Right kidney (tissue), 1 donor: ENCODE results near the gene CA6.
"Not testable (repeated sequence)": the region's sequence is repeated elsewhere in the genome, so short reads cannot be mapped to it uniquely, and the experiment has no call there.

Source experiments
- DNase-seq: peaks from one replicate; pipeline ENCODE4 v3.0.0-alpha.2; 2016

Gene CA6

DNA sequence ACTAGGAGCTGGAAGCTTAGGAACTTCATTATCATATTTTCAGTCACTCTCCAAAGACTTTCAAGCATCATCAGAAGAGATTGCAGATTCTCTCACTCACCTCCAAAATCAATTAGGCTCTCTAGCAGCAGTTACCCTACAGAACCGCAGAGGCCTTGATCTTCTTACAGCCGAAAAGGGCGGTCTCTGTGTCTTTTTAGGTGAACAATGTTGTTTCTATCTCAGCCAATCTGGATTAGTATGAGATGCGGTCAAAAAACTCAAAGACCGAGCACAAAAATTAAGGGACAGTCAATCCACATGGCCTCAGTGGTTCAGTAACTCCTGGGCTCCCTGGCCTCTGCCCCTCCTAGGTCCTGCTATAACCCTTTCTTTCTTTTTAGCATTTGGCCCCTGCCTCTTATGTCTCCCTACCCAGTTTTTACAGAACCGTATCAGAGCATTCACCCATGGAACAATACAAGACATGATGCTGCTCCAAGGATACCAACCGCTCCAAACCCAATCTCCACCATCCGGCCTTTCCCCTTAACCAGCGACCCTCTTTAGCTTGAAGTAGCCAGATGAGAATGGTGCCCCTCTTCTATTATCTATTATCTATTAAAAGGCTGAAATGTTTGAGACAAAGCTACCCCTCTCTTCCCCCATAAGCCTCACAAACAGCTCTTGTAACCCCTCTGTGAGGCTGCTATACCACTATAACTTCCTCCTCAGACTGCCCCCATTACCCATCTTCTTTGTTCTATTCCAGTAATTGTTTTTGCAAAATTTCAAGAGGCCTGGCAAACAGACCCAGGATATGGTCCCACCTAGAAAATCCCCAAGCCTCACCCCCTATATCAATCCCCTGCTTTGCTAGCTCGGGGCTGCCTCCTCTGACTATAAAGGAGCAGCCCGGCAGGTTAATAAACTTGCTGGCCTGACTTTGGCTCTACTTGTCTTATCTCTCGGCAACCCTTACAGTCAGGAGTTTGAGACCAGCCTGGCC is 18.7 kb upstream of the CA6 start:
- no peak for DNase-seq

DNA sequence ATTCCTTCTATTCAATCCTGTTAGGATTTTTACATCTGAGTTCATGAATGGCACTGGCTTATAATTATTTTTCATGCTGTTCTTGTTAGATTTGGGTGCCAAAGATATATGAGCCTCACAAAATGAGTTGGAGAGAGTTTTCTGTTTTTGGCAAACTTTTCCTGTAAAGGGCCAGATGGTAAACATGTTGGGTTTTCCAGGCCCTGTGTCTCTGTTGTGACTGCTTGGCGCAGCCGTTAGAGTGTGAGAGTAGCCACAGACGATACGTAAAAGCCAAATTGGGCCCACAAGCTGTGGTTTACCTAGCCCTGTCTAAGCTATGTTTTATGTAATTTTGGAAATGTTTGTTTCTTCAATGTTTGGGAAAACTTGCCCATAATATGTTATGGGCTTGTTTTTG is 15.6 kb upstream of the CA6 start:
- no peak for DNase-seq

DNA sequence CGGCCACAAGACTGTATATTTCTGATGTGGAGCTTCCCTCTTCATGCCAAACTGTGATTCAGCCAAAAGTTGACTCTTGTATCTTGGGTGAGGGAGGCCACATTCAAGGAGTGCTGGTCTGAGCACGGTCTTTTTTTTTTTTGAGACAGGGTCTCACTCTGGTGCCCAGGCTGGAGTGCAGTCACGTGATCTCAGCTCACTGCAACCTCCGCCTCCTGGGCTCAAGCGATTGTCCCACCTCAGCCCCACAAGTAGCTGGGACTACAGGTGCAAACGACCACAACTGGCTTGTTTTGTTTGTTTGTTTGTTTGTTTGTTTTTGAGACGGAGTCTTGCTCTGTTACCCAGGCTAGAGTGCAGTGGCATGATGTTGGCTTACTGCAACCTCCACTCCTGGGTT is 8.6 kb upstream of the CA6 start:
- DNase-seq, result not testable (repeated sequence)

DNA sequence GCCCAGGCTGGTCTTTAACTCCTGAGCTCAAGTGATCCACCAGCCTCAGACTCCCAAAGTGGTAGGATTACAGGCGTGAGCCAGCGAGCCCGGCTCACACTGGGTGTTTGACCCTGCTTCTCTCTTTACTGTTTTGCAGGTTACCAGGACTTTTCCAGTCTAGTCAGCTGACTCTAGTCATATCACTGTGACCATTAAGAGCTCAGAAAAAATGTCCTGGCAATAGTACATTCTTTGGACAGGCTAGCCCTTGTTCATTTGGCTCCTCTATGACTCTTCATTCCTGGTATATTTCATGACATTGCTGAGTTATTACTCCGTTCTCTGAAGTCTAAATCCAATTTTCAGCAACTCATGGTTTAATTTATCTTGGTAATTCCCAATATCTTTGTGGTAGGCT is 8.0 kb upstream of the CA6 start:
- no peak for DNase-seq

DNA sequence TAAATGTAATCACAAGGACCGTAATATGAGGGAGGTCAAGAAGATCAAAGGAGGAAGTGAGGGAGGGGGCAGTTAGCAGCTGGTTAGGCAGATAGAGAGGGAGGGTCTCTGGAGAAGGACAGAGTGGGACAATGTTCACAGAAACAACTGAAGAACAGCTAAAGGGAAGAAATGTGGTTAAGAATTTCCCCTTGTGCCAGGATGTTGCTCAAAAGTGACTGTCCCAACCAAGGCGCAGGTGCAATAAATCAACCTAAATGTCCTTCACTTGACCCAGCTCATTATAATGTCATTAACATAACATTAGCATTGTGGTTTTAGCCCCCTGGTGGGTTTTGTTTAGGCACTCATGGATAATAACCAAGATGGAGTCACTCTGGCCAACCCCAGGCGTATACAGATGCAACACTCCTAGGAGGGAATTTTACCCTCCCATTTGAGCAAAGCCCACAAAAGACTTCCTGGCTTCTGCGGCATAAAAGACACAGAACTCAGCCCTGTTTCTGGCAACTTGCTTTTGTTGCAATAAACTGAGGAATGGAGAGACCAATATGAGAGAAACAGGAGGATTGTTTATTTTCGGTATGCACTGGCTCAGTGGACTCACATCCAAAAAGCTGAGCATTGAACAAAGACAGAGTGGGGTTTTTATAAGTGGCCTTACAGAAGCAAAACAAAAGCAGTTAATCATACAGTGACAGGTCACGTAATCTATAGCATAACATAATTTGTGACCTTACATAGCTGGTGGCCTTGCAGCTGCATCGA is 7.3 kb upstream of the CA6 start:
- DNase-seq, result peak; percentile 3

DNA sequence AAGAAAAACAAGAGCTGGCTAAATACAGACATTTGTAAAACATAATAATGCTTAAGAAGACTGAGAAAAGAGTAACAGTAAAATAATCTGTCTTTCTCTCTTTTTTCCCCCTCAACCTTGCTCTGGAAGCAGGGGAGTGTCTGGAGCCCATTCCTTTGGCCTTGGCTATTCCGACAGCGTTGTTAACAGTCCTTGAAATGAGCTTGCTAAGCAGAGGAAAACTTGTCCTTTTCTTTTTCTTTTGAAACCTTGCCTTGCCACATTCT is 6.7 kb upstream of the CA6 start:
- no peak for DNase-seq

DNA sequence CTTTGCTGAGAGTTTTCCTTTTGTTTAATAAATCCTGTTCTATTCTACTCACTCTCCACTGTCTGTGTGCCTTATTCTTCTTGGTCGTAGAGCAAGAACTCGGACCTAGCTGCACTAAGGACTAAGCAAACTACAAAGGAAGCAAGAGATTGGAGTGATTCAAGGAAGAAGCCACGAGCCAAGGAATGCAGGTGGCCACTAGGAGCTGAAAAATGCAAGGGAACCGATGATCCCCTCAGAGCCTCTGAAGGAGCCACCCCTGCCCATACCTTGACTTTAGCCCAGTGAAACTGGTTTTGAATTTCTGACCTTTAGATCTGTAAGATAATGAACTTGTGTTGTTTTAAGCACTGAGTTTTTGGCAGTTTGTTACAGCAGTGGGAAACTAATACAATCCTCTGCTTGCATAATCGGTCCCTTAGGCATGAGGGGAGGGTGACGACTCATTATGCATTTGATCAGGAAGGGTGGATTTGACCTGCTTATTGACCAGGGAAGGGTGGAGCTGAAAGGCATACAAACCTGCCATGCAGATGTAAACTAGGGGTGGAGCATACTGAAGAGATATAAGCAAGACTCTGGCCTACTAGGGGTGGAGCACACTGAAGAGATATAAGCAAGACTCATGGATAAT is 6.2 kb upstream of the CA6 start:
- no peak for DNase-seq

DNA sequence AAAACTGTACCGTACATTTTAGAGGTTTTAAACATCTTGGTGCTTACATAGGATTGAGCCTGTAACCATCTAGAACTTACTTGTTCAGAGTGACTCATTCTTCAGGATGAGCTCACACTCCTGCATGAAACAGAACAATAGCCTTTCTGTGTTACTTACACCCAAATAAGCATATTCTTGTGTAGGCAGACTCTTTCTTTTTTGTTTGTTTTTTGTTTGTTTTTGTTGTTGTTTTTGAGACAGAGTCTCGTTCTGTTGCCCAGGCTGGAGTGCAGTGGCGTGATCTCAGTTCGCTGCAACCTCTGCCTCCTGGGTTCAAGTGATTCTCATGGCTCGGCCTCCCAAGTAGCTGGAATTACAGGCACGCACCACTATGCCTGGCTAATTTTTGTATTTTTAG is 3.8 kb upstream of the CA6 start:
- DNase-seq, result no peak

DNA sequence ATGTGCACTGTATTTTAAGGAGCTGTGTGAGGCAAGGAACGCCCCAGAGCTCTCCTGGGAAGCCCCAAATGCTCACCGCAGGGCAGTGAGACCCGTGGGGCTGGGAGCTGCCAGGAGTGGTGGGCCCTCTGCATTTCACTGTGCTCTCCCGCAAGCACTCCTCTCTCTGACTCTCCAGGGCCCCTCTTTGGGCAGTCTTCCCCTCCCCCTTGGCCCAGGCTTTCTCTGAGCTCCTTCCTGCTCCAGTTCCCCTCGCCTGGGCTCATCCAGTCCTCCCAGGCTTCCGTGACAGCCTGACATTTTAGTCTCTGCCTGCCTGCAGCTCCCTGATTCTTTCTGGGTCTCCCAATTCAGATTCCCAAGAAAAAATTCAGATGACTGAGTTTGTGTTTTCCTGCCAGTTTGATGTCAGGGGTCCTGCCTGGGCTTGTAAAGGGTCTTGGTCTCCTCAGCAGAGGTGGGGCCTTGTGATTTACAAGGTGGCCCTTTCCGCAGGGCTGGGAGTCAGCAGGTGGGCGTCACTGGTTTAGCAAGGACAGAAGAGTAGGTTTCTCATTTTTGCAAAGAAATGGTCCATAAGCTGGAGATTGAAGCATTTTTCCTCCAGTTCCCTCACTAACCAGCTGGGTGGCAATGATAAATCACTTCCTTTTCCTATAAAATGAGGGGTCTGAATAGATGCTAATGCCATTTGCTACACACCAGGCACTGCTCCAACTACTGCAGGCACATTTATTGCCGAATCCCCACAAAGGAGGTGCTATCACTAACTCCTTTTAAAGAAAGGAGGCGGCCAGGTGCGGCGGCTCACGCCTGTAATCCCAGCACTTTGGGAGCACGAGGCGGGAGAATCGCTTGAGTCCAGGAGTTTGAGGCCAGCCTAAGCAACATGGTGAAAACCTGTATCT is 1.9 kb upstream of the CA6 start:
- DNase-seq, result peak; percentile 42

DNA sequence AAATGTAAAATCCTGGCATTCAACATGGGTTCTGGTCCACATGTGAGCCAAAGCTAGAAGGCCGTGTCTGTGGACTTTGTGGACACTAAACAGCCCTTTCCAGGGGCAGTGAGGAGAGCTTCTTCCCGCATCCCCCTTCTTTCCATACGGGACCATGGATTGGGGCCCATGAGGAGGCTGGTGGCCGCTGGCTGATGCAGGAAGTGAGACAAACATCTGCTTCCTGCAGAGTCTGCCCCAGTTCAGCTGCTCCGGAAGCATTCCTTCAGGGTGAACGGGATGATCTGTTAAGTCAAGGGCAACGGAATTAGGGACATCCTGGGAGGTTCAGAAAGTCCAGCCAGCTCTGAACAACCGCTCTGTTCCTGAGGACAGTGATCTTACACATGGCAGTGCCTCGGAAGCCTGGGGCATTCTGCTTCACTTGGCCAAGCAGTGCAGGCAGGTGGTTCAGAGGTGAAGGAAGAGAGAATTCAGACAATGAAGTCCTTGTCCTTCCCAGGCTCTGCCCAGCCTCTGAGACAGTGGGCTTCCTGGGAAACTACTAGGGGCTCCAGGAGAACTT is 1.5 kb downstream of the CA6 start:
- no peak for DNase-seq

DNA sequence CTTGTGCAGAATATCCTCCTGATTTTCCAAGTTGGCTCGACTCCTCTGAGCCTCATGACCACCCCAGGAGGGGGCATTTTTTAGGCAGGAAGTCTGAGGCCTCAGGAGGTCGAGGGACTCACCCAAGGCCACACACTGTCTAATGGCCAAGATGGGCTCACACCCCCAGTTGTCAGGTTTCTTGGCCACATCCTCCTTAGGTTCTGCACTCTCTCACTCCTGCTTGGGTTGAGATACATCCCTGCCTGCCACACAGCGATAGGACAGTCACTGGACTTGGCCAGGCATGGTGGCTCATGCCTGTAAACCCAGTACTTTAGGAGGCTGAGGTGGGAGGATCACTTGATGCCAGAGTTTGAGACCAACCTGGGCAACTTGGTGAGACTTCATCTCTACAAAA is 4.6 kb downstream of the CA6 start:
- no peak for DNase-seq

DNA sequence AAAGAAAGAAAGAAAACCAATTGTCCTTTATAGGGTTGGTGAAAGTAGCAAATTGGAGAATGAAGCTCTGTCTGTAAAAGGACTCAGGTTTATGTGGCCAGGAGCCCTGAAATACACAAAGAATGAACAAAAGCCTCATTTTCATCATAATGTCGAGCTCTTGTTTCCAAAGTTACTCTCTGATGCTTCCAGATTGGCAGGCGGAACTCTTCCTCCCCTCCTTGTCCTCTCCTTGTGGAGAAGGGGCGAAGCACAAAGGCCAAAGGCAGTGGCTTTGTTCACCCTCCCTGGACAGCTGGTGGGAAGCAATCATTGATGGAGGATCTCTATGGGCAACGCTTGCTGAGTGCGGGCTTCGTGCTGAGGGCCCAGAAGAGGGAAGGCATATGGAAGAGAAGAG is 5.6 kb downstream of the CA6 start:
- no peak for DNase-seq

DNA sequence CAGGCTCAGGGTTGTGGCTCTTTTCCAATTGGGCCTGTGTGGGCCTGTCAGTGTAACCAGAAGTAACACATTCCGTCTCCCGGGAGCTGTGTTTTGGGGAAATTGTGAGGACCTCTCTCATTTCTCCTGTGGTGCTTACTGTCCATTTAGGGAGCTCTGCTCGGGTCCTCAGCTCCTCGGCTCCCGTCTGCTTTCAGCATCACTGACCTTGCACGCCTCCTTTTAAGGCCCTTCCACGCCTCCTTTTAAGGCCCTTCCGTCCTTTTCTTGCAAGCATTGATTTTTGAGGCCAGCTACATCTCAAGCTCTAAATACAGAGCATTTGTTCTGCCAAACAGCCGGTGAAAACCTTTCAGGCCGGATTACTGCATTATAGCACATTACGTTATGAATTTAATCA is 9.7 kb downstream of the CA6 start:
- no peak for DNase-seq

DNA sequence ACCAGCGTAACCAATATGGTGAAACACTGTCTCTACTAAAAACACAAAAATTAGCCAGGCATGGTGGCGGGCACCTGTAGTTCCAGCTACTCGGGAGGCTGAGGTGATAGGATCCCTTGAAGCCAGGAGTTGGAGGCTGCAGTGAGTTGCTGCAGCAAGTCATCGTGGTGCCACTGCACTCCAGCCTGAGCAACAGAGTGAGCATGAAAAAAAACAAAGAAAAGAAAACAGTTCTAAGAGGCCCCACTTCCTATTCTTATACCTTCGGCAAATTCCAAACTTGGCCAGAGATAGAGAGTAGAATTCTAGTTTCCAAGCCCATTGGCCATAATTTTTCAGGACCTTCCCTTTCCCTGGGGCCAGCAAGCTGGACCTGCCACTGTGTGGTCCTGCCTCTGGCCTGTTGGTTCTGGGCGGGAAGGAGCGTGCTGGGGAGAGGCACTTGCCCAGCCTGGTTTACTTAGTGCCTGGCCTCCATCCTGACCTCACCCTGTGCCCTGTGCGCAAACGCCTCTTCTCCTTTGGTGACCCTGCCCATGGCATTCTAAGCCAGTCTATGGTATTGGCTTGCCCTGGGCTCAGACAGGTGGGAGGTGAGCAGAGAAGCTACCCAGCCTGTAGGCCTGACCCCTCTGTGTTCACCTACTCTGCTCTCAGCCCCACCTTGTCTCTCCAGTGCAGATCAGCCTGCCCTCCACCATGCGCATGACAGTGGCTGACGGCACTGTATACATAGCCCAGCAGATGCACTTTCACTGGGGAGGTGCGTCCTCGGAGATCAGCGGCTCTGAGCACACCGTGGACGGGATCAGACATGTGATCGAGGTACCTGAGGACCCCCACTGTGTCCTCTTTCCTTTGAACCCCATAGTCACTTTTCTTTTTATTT is 11.0 kb downstream of the CA6 start:
- no peak for DNase-seq

DNA sequence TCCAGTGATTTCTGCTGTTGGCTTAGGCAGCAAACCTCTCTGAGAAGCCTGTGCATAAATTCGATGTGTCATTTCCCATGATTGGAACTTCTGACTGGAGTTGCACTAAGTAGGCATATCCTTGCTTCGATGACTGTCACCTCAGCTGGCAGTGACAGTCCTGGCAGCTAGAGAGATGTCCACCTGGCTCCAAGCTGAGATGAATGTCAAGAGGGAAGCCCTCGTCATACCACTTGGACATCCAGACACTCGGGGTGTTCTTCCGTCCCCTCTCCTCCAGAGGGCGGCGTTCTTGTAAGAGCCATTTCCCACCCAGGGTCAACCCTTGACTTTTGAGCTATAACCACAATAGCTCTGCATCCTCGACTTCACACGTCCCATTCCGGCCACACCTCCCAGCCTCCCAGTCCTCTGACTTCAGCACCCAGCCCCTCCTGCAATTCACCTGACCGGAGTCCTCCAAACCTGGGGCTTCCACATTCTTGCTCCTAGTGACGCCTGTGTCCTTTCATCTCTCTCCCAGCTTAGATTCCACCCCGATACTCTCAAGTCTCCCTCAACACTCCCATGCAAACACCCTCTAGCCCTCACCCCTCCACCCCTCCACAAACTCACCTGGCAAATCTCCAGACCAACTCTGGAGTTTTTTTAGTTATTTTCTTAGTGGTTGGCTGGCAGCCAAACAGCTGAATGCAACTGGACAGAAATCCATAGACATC is 17.3 kb downstream of the CA6 start:
- no peak for DNase-seq

DNA sequence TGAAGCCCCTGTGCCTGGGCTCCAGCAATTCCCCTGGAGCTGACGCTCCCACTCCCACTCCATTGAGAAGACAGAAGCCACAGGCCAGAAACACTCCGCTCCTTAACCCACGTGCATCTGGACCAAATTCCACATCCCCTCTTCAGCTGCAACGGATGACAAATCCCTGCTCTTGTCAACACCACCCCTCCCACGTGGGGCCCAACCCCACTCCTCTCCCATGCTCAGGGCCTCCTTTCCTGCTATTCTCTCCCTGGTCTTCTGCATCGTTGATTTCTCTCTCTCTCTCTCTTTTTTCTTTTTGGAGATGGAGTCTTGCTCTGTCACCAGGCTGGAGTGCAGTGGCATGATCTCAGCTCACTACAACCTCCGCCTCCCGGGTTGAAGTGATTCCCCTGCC is 18.3 kb downstream of the CA6 start:
- DNase-seq, result no peak

DNA sequence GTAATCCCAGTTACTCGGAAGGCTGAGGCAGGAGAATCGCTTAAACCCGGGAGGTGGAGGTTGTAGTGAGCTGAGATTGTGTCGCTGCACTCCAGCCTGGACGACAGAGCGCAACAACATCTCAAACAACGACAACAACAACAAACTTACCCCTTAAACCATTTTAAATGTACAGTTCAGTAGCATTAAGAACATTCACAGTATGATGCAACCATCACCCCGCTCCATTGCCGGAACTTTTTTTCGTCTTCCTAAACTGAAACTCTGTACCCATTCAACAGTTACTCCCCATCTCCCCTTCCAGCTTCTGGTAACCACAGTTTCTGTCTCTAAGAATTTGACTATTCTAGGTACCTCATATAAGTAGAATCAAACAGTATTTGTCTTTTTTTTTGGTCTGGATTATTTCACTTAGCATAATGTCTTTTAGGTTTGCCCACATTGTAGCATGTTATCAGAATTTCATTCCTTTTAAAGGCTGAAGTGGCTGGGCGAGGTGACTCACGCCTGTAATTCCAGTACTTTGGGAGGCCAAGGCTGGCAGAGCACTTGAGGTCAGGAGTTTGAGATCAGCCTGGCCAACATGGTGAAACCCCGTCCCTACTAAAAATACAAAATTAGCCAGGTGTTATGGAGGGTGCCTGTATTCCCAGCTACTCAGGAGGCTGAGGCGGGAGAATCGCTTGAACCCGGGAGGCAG is 19.6 kb downstream of the CA6 start:
- DNase-seq, result no peak

DNA sequence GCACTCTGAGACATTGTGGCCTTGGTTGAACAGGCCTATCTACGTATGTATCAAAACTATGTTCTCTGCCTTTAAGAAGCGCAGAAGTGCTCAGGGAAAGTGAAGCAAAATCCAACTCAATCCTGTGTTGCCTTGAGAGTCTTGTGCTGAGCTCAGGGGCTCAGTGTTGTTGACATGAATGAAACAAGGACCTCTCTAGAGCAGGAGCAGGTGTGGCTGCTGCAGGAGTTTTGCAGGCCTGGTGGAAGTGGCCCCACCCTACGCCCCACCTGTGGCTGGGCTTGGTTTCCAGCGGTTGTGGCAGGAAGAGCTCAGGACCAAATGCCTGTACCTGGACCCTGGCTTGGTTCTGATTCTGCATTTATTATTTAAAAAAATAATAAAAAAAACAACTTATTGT is 20.9 kb downstream of the CA6 start:
- no peak for DNase-seq

DNA sequence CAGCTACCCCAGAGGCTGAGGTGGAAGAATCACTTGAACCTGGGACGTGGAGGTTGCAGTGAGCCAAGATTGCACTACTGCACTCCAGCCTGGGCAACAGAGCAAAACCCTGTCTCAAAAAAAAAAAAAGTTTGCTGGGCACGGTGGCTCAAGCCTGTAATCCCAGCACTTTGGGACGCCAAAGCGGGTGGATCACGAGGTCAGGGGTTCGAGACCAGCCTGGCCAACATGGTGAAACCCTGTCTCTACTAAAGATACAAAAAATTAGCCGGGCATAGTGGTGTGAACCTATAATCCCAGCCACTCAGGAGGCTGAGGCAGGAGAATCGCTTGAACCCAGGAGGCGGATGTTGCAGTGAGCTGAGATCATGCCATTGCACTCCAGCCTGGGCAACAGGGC is 23.2 kb downstream of the CA6 start:
- DNase-seq, result not testable (repeated sequence)

DNA sequence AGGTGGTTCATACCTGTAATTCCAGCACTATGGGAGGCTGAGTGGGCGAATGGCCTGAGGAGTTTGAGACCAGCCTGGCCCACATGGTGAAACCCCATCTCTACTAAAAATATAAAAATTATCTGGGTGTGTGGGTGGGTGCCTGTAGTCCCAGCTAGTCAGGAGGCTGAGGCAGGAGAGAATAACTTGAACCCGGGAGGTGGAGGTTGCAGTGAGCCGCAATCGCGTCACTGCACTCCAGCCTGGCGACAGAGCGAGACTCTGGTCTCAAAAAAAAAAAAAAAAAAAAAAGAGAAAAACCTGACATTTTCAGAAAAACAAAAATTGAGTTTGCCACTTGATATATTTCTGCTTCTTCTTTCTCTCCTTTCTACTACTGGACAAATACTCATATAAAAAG is 24.3 kb downstream of the CA6 start:
- DNase-seq, result no peak
